Measurements from ENCODE around the gene MPRIP.

MPRIP gene

DNA sequence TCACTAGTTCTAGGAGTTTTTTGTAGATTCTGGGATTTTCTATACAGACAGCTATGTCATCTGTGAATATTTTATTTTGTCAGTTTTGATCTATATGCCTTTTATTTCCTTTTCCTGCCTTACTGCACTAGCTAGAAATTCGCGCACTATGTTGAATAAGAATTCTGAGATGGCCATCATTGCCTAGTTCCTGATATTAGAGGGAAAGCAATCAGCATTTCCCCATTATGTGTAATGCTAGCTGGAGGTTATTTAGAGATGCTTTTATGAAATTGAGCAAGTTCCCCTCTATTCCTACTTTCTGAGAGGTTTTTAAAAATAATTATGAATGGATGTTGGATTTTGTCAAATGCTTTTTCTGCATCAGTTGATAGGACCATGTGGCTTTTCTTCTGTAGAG, 23.8 kb downstream of the MPRIP start:
- FAIRE-seq = no peak

DNA sequence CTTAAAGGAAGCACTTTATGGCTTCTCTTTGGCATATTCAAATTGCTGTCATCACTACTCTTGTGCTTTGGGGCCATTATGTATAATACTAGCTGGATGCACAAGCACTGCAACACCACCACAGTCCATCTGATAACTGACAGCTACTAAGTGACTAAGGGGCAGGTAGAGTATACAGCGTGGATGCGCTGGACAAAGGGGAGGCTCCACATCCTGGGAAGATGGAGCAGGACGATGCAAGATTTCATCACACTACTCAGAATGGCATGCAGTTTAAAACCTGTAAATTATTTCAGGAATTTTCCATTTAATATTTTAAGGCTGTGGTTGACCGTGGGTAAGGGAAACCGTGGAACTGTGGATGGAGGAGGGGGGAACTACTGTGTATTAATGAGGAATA, 25.0 kb downstream of the MPRIP start:
- DNase-seq (ENCODE audit: low spot score) (peak; percentile 47), FAIRE-seq (no peak)

More for the DNA sequence above, 23.8 kb downstream of the MPRIP start:
- no peak for DNase-seq (ENCODE audit: low spot score)

DNA sequence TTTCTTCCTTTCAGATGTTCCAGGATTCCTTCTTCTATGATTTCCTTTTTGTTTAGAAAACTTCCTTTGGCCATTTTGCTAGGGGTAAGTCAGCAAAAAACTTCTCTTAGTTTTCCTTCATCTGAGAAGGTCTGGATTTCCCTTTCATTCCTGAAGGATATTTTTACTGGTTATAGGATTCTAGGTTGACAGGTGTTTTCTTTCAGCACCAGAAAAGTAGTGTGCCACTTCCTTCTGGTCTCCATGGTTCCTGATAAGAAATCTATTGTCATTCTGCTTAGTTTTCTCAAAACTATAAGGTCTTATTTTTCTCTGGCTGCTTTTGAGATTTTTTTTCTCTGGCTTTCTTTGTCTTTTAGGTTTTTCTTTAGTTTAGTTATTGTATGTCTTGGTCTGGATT, 27.6 kb downstream of the MPRIP start:
- FAIRE-seq (no peak), DNase-seq (ENCODE audit: low spot score) (no peak)

DNA sequence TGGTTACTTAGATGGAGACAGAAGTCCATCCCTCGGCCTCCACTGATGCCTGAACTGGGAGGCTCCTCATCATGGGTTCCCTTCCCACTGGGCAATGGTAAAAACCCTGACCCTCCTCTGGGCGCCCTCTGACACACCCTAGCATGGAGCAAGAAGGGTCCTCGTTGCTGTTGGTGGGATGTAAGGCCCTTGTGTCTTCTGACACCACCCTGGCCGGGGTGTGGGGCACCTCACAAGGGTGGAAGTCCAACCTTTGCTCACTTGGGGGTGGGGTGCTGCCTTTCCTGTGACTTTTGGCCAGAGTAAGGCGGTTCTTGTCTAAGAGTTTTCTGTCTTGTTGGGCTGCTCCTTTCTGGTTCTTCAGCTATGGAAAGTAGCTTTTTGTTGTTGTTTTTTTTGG, 28.7 kb downstream of the MPRIP start:
- DNase-seq (ENCODE audit: low spot score) = no peak
- no peak for FAIRE-seq

DNA sequence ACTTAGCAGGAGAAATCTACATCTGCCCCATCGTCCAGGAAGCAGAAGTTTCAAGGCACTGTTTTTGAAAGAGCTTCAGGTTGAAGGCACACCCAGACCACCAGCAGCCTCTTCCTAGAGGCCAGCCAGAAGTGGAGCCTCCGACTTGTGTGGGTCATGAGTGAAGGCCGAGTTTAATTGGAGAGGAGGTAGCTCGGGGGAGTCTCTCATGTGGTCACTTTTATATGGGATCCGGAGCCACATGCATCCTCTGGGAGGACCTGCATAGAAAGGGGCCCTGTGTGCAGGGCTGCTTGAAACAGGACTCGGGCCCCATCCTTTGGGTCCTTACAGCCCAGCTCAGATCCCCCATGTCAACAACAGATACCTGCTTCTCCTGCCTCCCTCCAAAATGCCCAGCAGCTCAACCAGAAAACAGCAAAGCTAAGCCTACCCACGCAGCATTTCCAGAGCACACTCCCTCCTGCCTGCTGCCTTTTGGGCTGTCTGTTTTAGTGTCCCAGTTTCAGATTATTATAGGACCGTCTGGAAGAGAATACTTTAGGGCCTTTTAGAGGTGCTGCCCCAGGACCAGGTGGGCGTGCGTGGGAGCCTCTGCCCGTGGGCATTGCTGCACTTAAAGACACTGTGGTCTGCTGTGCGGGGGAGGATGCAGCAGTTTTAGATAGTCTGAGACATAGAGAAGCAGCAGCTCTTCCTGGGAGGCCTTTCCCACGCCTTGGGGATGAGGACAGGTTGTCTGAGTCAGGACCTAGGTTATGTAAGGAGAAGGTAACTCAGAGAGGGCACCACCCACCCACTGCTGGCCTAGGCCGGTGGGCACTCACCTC, 29.5 kb downstream of the MPRIP start:
- DNase-seq (ENCODE audit: low spot score) = no peak
- peak; percentile 42 for FAIRE-seq

DNA sequence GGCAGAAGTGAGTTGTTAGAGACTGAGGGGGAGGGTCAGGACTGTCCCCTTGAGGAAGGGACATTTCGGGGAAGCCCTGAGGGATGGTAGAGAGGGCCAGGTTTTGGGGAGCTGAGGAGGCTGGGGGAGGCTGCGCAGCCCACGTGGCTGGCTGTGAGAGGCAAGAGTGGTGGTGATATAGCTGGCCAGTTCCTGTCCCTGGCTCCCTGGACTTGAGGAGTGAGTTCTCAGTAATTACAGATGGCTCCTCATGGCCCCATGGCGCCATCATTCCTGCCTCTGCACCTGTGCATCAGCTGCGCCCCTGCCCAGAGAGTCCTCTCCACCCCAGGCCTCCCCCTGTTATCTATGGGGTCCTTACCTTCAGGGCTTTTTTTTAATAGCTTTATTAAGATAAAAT, 30.3 kb downstream of the MPRIP start:
- FAIRE-seq = no peak
- no peak for DNase-seq (ENCODE audit: low spot score)

- FAIRE-seq (no peak), DNase-seq (ENCODE audit: low spot score) (no peak)
These were observed 30.8 kb downstream of the MPRIP start for GRCh38 chr17:17073030-17073564.

DNA sequence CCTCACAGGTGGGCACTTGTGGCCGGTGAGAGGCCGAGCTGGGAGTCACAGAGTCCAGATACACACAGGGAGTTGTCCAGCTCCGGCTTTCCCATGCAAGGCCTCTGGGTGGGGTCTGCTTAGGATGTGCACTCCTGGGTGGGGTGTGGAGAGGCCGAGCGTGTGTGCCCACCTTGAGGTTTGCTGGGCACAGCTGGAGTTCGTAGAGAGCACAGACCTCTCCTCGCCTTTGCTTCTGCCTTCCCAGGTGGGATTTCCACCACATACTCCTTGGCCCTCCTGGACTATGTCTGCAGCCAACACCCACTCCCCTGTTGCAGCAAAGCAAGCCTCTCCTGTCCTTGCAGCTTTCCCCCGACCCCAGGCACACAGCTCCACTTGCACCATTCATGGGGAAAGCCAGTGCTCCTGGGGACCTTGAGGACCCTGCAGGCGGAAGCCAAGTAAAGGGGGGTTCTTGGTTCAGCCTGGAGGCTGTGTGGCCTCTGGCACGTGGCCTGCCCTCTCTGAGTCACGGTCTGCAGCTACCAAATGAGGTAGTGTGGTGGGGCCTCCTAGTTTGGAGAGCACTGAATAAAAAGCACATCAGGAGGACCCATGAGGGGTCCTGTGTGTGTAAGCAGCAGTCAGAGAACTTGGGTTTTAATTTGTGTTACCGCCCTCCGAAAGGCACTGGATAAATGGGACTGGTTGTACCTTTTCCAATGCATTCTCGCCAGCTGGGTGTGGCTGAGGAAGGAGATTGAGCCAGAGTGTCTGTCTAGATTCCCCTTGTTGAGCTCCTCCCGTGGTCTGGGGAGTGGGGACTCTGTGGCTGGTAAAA, 31.5 kb downstream of the MPRIP start:
- no peak for FAIRE-seq

GRCh38 chr17:17075125-17075781, 33.0 kb downstream of the MPRIP start:
- DNase-seq (ENCODE audit: low spot score) = no peak
- FAIRE-seq = no peak

More for the DNA sequence above, 31.5 kb downstream of the MPRIP start:
- DNase-seq (ENCODE audit: low spot score) = no peak

GRCh38 chr17:17076066-17076465, 33.8 kb downstream of the MPRIP start:
- no peak for DNase-seq (ENCODE audit: low spot score)
- FAIRE-seq = no peak

- DNase-seq (ENCODE audit: low spot score) = no peak
- no peak for FAIRE-seq
These were observed 34.8 kb downstream of the MPRIP start for GRCh38 chr17:17077101-17077500.

- FAIRE-seq = no peak
These were observed 35.8 kb downstream of the MPRIP start for GRCh38 chr17:17077861-17078732.

GRCh38 chr17:17078832-17079231, 36.6 kb downstream of the MPRIP start:
- FAIRE-seq (no peak), DNase-seq (ENCODE audit: low spot score) (no peak)

More at GRCh38 chr17:17077861-17078732, 35.8 kb downstream of the MPRIP start:
- DNase-seq (ENCODE audit: low spot score) = no peak

DNA sequence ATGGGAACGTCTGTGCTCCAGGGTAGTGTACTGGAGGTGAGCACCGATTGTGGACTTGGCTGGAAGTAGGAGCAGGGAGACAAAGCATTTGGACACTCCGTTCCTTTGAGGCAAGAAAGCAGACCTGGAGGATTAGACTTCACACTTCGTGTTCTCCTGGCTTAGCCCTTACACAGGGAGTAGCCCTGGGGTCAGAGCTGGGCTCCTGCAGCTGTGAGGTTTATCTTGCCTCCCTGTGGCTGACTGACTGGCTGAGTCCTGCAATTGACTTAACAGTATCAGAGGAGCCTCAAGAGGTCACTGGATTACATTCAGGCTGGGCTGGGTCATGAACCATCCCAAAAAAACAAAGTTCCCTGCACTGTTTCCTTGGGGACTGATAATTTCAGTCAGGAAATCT, 37.1 kb downstream of the MPRIP start:
- no peak for DNase-seq (ENCODE audit: low spot score)
- FAIRE-seq = no peak

- FAIRE-seq (no peak), DNase-seq (ENCODE audit: low spot score) (no peak)
These were observed 37.5 kb downstream of the MPRIP start for GRCh38 chr17:17079761-17080160.

DNA sequence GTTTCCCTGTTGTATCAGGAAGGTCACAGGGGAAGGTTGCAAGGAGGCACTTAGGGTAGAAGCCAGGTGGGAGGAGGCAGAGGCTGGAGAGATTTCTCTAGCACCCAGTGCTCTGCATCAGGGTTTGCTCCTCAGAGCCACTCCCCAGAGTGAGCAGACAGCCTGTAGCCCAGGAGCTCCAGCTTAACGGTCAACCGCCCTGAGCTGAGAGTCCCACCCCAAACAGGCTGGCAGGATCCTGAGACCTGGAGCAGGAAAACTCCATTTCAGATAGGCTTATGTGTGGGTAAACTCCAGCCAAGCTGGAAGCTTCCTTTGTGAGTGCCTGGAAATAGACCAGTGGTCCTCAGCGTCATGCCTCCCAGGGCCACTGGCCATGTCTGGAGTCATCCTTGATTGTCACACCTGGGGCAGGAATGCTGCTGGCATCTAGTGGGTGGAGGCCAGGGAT, 37.9 kb downstream of the MPRIP start:
- DNase-seq (ENCODE audit: low spot score) (no peak), FAIRE-seq (no peak)

DNA sequence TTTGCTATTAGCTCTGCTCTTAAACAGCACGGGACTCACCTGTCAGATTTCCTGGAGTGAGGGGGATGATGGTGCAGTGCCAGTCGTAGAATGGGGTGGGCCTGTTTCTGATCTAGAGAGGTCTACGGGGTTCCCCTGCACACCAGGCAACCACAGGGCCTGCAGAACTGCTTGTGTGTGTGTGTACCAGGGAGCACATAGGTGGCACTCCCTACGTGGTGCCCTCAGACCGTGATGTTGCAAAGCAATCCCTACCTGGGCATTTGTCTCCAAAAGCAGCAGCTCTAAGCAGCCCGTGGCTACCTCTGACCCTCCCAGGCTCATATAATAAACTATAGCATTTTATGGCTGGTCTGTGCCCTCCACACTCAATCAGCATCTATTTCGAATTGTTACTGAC, 38.5 kb downstream of the MPRIP start:
- DNase-seq (ENCODE audit: low spot score) (no peak), FAIRE-seq (no peak)

DNA sequence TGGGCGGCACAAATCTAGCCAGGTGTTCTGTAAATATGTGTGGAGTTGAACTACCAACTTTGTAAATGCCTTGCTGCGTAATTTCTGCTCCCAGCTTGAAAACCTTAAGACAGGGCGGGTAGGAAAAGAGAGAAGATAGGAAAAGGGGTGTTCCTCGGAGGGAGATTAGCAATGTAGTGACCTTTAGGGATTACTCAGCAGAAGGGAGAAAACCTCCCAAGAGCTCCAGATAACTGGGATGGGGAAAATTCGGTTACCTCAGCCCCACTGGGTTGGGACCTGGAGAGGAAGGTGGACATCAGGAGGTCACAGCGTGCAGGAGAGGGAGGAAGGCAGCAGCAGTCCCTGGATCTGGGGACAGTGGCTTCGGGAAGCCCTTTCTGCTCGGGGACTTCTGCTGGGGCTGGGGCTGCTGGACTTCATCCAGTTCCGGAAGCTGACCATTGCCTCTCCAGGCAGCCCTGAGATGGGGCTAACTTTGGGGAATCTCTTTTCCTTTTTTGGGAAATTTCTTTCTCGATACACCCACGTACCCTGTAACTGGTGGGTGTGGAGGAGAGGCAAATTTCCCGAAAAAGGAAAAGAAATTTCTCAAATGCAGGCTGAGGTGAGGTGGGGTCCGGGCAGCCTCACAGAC, 39.2 kb downstream of the MPRIP start:
- no peak for FAIRE-seq
- DNase-seq (ENCODE audit: low spot score) = no peak

GRCh38 chr17:17082878-17083277, 40.6 kb downstream of the MPRIP start:
- no peak for DNase-seq (ENCODE audit: low spot score)
- FAIRE-seq = no peak

GRCh38 chr17:17084317-17084835, 42.1 kb downstream of the MPRIP start:
- DNase-seq (ENCODE audit: low spot score) = no peak
- FAIRE-seq = no peak
